Gastrocnemius medialis (tissue), 4 donors: ENCODE results near the gene CDC42EP5. TPM values are rescaled to one million over a fixed set of nuclear protein-coding genes. Genes with fewer than 3 reads are reported as not detected.

Experiments used
- ATAC-seq, 2 donors: fragments of 150-250 bp; one replicate each; pipeline ENCODE4 v1.9.1; 2016
- DNase-seq, 2 donors: peaks; one replicate each; pipeline ENCODE4 v3.0.0-alpha.2; 2019
- H3K27ac ChIP-seq, 4 donors: fragments of 200-600 bp; sonication (generic); 1 replicate in 1 of 4; 2 replicates in 3 of 4; pipeline ENCODE4 v1.5.1; 2016 to 2018; ENCODE audit warnings: mild to moderate bottlenecking in 2 of 4, moderate library complexity in 1 of 4
- H3K27me3 ChIP-seq, 3 donors: fragments of 200-600 bp; sonication (generic) in 2 of 3; 1 replicate in 1 of 3; 2 replicates in 2 of 3; pipeline versions ENCODE4 v1.5.1 to v1.6.0; 2016 to 2019; ENCODE audit warnings: mild to moderate bottlenecking in 1 of 3, moderate library complexity in 1 of 3
- H3K36me3 ChIP-seq, 2 donors: fragments of 200-600 bp; sonication (generic) in 1 of 2; one replicate each; pipeline ENCODE4 v1.5.1; 2017 to 2018
- H3K4me1 ChIP-seq, 2 donors: fragments of 200-600 bp; sonication (generic) in 1 of 2; one replicate each; pipeline ENCODE4 v1.5.1; 2016 to 2017; ENCODE audit warnings: mild to moderate bottlenecking in 2 of 2
- H3K4me3 ChIP-seq, 4 donors: fragments of 200-600 bp; sonication (generic) in 3 of 4; 1 replicate in 1 of 4; 2 replicates in 3 of 4; pipeline ENCODE4 v1.5.1; 2016 to 2019; ENCODE audit warnings: mild to moderate bottlenecking in 2 of 4
- H3K9me3 ChIP-seq, 3 donors: fragments of 200-600 bp; sonication (generic) in 2 of 3; 1 replicate in 1 of 3; 2 replicates in 2 of 3; pipeline ENCODE4 v1.5.1; 2016 to 2019
- CTCF ChIP-seq, 5 experiments: fragments of 450-650 bp in 3 of 5; fragments of 200-600 bp in 2 of 5; sonication (generic) in 2 of 5; IDR thresholded peaks in 4 of 5; conservative IDR thresholded peaks in 1 of 5; 1 replicate in 4 of 5; 2 replicates in 1 of 5; pipeline ENCODE4 v1.5.1; 2016 to 2019; ENCODE audit warnings: antibody characterized with exemption in 5 of 5, mild to moderate bottlenecking in 3 of 5, moderate library complexity in 3 of 5
- POLR2A ChIP-seq, 2 donors: fragments of 450-650 bp; IDR thresholded peaks; one replicate each; pipeline ENCODE4 v1.6.1; 2017; ENCODE audit warnings: antibody characterized with exemption in 2 of 2, mild to moderate bottlenecking in 2 of 2, moderate library complexity in 2 of 2
- in situ Hi-C, 4 donors: fragments of 200-750 bp; cut with MboI; loops; one replicate each; pipeline versions ENCODE4 v1.15.0 to v1.8.0; 2017; ENCODE audit warnings: low sequenced_read_pairs in 4 of 4
- intact Hi-C: fragments of 100-400 bp; cut with DNase I; formaldehyde crosslinking; loops from one replicate; pipeline ENCODE4 v1.15.1; 2023; ENCODE audit warnings: low total_unique reads
- total RNA-seq, 4 donors: library from RNA; depleted of rRNA; stranded (reverse); fragments of >200 nt; gene quantifications; one replicate each; pipeline versions ENCODE4 v1.1.0 to v1.2.3, GENCODE V29; 2016

CDC42EP5 gene
- total RNA-seq, 4 donors from 2014 or later: 0.83 to 4.6 (median 4.2) TPM; not detected in 1

GRCh38 chr19:54478677-54479266 is 5.7 kb upstream of the CDC42EP5 start:
- no peak overlapping the region for H3K27ac ChIP-seq
- H3K36me3 ChIP-seq: no peaks in the 10 kb centered on the region
- DNase-seq (no peak), ATAC-seq (no peak)
- H3K27me3 ChIP-seq: peaks cover 0 to 6% (median 0%) of the 10 kb centered on the region in 3 donors
- no peaks in the 10 kb centered on the region for H3K4me1 ChIP-seq
- H3K4me3 ChIP-seq: no peak overlapping the region
- intact Hi-C loops (no loop called here), in situ Hi-C loops (no loop called here)
- TF ChIP-seq POLR2A (IDR thresholded peaks at IDR 0.05) (no peak), CTCF (IDR thresholded peaks at IDR 0.05 in 4 of 5, conservative IDR thresholded peaks at IDR 0.05 in 1 of 5) (peak in 3 of 5 experiments; percentile 10 to 43 (median 15))
- no peaks in the 10 kb centered on the region for H3K9me3 ChIP-seq

- TF ChIP-seq POLR2A (IDR thresholded peaks at IDR 0.05): no peak
- TF ChIP-seq CTCF (IDR thresholded peaks at IDR 0.05 in 4 of 5, conservative IDR thresholded peaks at IDR 0.05 in 1 of 5): no peak
- ATAC-seq: no peak
These were observed 4.6 kb upstream of the CDC42EP5 start for GRCh38 chr19:54477650-54478049.

GRCh38 chr19:54475706-54476105 is 2.6 kb upstream of the CDC42EP5 start:
- TF ChIP-seq CTCF (IDR thresholded peaks at IDR 0.05 in 4 of 5, conservative IDR thresholded peaks at IDR 0.05 in 1 of 5): no peak
- no peak for TF ChIP-seq POLR2A (IDR thresholded peaks at IDR 0.05)
- no peak overlapping the region for H3K4me3 ChIP-seq
- H3K4me1 ChIP-seq: peaks cover 2 to 10% of the 10 kb centered on the region in 2 donors
- H3K36me3 ChIP-seq: no peaks in the 10 kb centered on the region
- ATAC-seq (no peak), DNase-seq (no peak)
- H3K9me3 ChIP-seq: no peaks in the 10 kb centered on the region
- in situ Hi-C loops: no loop called here
- intact Hi-C loops: no loop called here
- peaks cover 8 to 16% (median 10%) of the 10 kb centered on the region in 3 donors for H3K27me3 ChIP-seq
- H3K27ac ChIP-seq: no peak overlapping the region

More at GRCh38 chr19:54477650-54478049, 4.6 kb upstream of the CDC42EP5 start:
- intact Hi-C loops: no loop called here
- in situ Hi-C loops: no loop called here
- Histone ChIP-seq H3K36me3 (no peaks in the 10 kb centered on the region), H3K27me3 (peaks cover 0 to 6% (median 0%) of the 10 kb centered on the region in 3 donors), H3K27ac (no peak overlapping the region), H3K4me3 (no peak overlapping the region), H3K4me1 (no peaks in the 10 kb centered on the region), H3K9me3 (no peaks in the 10 kb centered on the region)
- no peak for DNase-seq

- TF ChIP-seq POLR2A (IDR thresholded peaks at IDR 0.05) (no peak), CTCF (IDR thresholded peaks at IDR 0.05 in 4 of 5, conservative IDR thresholded peaks at IDR 0.05 in 1 of 5) (no peak)
- Histone ChIP-seq H3K4me3 (no peak overlapping the region), H3K36me3 (no peaks in the 10 kb centered on the region), H3K9me3 (no peaks in the 10 kb centered on the region), H3K27me3 (peaks cover 10 to 23% (median 14%) of the 10 kb centered on the region in 3 donors), H3K27ac (peak overlapping the region in 2 of 4 donors; percentile 62 to 76), H3K4me1 (peaks cover 8 to 12% of the 10 kb centered on the region in 2 donors)
- no peak for DNase-seq
- ATAC-seq: no peak
- intact Hi-C loops: no loop called here
- in situ Hi-C loops: no loop called here
These were observed 836 bp upstream of the CDC42EP5 start for GRCh38 chr19:54473892-54474372.
